HG03565 (cell line): Measurements from ENCODE around the gene IER5.
"Not testable (repeated sequence)": the region's sequence is repeated elsewhere in the genome, so short reads cannot be mapped to it uniquely, and the experiment has no call there.

Source experiments
- ATAC-seq: cut with Tn5 transposase; IDR thresholded peaks from one replicate; pipeline ENCODE4 v1.9.1; 2021; ENCODE audit warnings: mild to moderate bottlenecking, moderate library complexity; ENCODE audit not compliant: unreplicated experiment

IER5 gene

DNA sequence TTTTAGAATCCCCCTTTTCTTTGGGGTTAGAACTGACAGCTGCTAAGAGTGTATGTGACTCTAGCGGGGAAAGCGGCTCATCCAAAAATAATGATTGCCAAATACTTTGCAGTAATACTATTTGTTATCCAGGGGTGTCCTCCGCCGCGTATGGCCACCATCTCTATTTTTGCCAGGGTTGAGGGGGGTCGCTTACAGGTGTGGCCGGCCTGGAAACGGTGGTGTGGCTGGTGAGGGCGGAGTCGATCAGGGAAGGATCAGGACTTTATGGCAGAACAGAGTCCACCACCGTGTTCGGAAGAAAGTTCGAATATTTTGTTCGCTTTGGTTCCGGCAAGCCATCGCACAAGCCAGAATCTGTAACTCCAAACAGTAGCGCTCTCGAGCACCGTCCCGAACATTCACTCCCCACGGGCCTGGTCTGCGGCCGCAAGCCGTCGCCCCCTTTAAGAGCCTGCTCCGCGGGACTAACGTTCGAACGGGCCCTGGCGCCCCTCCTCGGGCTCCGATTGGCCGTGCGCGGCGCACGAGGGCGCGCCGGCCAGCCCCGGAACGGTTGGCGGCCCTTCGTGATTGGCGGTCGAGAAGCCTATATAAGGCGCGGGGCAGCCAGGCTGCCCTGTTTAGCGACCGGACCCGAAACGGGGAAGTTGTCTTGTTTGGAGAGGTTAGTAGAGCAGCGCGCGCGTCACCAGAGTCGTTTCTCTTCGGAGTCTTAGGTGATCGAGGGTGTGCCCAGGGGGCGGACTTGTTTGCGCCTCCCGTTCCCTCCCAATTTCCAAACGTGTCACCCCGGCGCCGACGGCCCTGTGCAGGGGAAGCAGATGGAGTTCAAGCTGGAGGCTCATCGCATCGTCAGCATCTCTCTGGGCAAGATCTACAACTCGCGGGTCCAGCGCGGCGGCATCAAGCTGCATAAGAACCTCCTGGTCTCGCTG lies at the start of gene IER5:
IER5 (plus strand) TSS at position 622 of the 938 bp plus-strand sequence; CDS start at position 825, 203 bp downstream.
- peak; percentile 68 for ATAC-seq

- no peak for ATAC-seq
Measured at GRCh38 chr1:181040284-181040865, 48.1 kb upstream of the IER5 start.

- no peak for ATAC-seq
Measured at GRCh38 chr1:181043025-181043888, 45.2 kb upstream of the IER5 start.

DNA sequence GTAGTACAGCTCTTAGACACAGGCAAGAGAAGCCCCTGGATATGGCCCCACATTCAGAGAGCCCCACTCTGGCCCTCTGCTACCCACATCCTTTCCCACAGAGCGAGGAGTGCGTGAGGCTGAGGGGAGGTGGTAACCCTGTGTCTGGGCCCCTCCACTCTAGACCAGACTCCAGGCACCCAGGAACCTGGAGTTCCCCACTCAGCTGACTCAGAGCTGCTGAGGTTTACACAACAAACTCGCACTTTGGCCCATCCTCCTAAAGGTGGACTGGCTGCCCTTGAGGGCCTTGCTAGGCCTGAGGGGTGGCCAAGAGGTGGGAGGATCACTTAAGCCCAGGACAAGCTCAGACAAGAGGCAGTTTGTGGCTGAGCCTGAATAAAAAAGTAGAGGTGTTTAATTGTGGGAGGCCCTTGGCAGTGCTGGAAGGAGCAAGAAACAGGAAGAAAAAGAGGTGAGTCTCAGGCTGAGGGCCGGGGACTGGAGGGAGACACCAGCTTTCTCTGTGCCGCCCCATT lies 44.0 kb upstream of the IER5 start:
- peak; percentile 89 for ATAC-seq

DNA sequence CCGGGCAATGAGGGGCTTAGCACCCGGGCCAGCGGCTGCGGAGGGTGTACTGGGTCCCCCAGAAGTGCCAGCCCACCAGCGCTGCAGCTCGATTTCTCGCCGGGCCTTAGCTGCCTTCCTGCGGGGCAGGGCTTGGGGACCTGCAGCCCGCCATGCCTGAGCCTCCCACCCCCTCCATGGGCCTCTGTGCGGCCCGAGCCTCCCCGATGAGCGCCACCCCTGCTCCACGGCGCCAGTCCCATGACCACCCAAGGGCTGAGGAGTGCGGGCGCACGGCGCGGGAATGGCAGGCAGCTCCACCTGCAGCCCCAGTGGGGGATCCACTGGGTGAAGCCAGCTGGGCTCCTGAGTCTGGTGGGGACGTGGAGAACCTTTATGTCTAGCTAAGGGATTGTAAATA lies 42.6 kb upstream of the IER5 start:
- not testable (repeated sequence) for ATAC-seq

DNA sequence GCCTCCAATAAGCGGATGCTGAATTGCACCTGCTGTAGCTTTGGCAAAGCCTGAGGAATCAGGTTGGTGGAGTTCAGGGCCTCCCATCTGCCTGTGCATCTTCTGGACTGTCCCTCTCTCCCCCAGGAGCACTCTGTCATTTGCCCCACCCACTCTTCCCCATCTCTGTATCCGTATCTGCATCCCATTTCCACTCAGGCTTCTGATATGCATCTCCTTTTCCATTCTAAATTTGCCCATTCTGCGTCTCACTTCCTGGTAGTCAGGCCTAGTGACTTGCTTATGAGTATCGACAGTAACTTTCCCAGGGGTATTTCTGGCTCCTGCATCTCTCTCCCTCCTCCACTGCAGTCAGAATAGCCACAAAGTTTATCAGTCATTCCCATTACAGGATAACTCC lies 39.1 kb upstream of the IER5 start:
- no peak for ATAC-seq

DNA sequence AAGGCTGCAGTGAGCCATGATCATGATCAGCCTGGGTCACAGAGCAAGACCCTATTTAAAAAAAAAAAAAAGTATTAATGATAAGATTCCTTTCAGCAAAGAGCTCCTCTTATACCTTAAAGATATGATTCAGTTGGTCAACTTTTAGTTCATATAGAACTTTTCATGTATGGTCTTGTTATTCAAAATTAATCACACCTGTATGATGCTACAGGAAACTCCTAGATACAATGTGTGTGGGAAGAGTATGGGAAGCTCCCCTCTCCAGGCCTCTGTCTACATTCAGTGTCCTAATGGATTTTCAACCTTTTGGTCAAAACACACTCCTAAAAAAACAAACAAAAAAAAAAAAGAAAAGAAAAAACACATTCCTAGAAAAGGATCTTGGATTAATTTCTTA lies 37.6 kb upstream of the IER5 start:
- ATAC-seq, result no peak

GRCh38 chr1:181056560-181056959 lies 31.9 kb upstream of the IER5 start:
- no peak for ATAC-seq

DNA sequence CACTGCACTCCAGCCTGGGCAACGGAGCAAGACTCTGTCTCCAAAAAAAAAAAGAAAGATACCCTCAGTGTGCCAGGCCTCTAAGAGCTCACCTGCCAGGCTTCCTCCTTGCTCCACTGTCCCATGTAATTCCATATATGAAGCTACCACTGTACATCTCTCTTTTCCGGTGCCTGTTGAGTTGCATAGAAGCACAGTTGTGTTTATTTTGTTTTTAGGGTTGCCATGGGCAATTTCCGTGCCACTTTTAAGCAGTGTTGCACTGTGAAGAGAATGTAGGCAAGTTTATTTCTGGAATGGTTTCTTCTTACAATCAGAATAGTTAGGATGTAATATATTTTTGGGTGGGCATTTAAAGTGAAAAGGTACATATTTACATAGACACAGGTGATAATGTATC lies 31.4 kb upstream of the IER5 start:
- ATAC-seq, result no peak

DNA sequence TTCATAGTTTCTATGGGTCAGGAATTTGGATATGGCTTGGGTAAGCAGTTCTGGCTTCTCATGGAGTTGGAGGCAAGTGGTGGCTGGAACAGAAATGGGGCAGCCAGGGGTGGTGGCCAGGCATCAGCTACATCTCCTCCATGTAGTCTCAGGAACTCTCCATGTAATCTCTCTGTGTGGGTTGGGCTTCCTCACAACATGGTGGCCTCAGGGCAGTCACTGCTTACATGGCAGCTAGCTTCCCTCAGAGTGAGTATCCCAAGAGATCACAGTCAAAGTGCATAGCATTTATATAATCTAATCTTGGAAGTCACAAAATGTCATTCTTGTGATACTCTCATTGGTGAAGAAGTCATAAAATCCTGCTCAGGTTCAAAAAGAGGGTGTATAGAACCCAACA lies 29.1 kb upstream of the IER5 start:
- ATAC-seq, result no peak

- ATAC-seq, result no peak
Measured at GRCh38 chr1:181060066-181060465, 28.4 kb upstream of the IER5 start.

DNA sequence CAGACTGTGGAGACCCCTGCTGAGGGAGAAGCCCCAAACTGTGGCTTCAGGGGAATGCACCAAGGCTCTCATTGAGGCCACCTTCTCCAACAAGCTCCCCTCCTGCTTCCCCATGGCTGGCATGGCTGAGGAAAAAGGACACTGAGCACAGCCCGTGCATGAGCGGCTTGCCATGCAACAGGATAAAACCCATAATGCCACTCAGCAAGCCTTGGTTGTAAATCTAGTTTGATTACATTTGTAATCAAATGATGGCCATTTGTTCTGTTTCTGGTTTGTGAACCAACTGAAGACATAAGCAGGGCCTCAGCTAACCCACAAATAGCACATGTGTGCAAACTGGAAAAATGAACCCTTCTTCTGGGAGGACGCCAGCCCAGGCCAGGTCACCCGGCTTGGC lies 27.6 kb upstream of the IER5 start:
- ATAC-seq, result not testable (repeated sequence)

DNA sequence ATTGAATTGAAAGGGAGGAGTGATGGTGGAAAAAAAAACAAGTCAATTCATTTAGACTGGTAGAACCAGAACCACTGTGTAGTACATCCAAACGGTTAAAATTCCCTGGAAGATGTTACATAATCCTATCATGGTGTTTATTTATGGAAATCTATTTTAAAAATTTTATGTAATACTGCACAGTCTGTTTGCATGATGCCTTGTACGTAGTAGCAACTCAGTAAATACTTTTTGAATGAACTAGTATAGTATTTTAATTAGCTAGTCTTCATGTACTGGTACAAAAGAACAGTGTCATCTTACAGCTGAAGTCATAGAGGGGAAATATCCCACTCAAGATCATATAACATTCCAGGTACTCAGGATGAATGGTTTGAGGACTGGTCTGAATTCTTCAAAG lies 27.0 kb upstream of the IER5 start:
- ATAC-seq, result no peak

GRCh38 chr1:181061891-181062835 lies 26.3 kb upstream of the IER5 start:
- peak; percentile 66 for ATAC-seq

- ATAC-seq, result peak; percentile 68
Measured at GRCh38 chr1:181062836-181063428, 25.6 kb upstream of the IER5 start.

- no peak for ATAC-seq
Measured at GRCh38 chr1:181064011-181064623, 24.4 kb upstream of the IER5 start.

- ATAC-seq, result no peak
Measured at GRCh38 chr1:181064702-181065101, 23.8 kb upstream of the IER5 start.

DNA sequence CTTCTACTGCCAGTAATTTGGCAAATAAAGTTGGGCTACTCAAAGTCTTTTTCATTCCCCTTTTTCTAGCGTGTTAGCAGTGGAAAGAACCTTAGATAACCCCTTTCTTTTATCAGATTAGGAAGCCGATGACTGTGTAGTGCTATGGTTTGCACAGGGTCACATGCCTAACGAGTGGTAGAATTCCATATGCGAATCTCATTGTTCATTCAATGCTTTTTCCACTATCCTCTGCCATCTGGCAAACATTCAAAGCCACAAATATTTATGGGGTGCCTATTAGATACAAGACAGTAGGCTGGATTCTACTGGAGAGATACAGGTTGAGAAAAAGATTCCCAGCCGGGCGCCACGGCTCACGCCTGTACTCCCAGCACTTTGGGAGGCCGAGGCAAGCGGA lies 14.9 kb upstream of the IER5 start:
- ATAC-seq, result no peak

DNA sequence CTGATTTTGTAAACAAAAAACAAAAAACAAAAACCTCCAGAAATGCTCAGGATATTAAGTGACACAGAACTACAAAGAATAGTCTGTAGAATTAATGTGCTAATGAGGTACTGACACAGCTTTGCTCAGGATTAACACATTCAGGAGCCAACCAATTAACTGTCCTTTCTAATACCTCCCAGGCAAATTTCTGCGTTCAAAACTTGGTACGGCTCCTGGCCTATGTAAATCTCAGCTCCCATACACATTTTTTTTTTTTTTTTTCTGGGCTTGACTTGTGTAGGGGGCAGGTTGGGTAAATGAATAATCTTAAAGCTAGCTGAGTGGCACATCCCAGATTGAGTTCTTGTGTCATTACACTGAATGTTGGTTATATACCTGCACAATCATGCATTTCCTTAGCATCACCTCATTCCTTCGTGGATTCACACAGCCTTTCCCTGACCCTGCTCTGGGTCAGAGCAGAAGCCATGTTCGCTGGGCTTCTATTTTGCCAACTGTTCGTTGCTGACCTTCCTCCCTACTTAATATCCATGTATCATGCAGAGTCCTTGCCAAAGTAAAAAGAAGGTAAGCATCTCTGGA lies 12.6 kb upstream of the IER5 start:
- no peak for ATAC-seq
